HG02973 (cell line): ENCODE measurements around the gene GSDMA.
"Not testable (repeated sequence)": the region's sequence is repeated elsewhere in the genome, so short reads cannot be mapped to it uniquely, and the experiment has no call there.

Experiments used
- ATAC-seq: cut with Tn5 transposase; IDR thresholded peaks from one replicate; pipeline ENCODE4 v1.9.1; 2021; ENCODE audit warnings: moderate library complexity; ENCODE audit not compliant: unreplicated experiment

Gene GSDMA

DNA sequence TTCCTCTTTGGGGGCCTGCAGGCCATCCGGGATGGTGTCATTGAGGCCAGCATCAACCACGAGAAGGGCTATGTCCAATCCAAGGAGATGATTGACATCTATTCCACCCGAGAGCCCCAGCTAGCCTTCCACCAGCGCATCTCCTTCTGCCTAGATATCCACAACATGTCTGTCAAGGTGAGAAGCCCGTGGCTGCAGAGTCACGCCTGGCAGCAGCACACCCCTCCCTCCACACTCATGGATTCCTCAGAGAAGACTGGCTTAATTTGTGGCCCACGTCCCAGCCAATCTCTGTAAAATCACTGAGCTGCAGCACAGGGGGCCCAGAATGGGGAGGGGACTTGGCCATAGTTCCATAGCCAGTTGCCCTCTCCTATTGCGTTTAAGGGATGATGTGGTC lies 33.4 kb downstream of the GSDMA start:
- ATAC-seq = no peak

DNA sequence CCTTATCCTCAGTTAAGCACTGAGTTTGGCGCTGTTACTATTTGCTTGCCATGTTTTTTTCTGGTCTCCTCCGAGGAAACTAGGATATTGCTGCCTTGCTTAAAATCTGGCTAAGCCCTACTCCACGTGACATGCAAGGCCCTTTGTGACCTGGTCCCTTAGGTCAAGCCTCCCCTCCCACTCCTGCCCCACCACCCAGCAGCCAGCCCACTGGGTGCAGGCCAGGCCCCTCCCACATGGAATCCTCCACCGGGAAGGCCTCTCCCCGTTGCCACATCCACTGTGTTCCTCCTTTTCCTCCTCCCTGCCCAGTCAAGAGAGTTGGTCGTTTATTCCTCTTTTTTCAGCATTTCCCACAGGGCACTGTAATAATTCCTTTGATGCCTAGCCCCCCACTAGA lies 34.0 kb downstream of the GSDMA start:
- ATAC-seq = no peak

DNA sequence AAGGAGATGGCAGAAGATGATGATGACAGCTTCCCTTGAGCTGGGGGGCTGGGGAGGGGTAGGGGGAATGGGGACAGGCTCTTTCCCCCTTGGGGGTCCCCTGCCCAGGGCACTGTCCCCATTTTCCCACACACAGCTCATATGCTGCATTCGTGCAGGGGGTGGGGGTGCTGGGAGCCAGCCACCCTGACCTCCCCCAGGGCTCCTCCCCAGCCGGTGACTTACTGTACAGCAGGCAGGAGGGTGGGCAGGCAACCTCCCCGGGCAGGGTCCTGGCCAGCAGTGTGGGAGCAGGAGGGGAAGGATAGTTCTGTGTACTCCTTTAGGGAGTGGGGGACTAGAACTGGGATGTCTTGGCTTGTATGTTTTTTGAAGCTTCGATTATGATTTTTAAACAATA lies 34.7 kb downstream of the GSDMA start:
- no peak for ATAC-seq

DNA sequence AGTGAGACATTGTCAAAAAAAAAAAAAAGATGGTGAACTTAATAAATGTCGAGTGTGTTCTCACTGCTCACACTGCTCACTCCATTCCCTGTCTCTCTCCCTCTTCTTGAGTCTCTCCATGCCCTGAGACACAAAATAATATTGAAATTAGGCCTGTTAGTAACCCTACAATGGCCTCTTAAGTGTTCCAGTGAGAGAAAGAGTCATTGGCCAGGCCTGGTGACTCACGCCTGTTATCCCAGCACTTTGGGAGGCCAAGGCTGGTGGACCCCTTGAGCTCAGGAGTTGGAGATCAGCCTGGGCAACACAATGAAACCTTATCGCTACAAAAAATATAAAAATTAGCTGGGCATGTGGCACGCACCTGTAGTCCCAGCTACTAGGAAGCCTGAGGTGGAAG lies 36.3 kb downstream of the GSDMA start:
- ATAC-seq = no peak

DNA sequence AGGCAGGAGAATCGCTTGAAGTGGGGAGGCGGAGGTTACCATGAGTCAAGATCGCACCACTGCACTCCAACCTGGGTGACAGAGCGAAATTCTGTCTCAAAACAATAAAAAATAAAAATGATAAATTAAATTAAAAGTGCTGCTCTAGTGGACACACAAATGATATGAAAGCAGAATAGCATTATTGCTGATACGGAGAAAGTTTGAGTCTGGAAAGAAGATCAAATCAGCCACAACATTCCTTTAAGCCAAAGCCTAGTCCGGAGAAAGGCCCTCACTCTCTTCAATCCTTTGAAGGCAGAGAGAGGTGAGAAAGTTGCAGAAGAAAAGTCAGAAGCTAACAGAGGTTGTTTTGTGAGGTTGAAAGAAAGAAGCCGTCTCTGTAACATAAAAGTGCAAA lies 37.4 kb downstream of the GSDMA start:
- ATAC-seq = no peak

DNA sequence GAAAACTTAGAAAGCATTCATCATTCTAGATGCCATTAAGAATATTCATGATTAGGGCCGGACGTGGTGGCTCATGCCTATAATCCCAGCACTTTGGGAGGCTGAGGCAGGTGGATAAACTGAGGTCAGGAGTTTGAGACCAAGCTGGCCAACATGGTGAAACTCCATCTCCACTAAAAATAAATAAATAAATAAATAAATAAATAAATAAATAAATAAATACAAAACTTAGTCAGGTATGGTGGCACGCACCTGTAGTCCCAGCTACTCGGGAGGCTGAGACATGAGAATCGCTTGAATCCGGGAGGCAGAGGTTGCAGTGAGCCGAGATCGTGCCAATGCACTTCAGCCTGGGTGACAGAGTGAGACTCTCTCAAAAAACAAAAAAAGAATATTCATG lies 38.5 kb downstream of the GSDMA start:
- not testable (repeated sequence) for ATAC-seq

DNA sequence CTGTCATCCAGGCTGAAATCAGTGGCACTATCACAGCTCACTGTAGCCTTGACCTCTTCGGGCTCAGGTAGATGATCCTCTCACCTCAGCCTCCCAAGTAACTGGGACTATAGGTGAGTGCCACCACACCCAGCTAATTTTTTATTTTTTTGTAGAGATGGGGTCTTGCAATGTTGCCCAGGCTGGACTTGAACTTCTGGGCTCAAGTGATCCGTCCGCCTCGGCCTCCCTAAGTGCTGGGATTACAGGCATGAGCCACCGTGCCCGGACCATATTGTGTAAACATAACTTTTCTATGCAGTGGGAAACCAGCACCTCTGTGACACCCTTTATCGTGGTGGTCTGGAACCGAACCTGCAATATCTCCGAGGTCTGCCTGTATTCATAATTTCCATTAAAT lies 41.3 kb downstream of the GSDMA start:
- ATAC-seq = no peak

DNA sequence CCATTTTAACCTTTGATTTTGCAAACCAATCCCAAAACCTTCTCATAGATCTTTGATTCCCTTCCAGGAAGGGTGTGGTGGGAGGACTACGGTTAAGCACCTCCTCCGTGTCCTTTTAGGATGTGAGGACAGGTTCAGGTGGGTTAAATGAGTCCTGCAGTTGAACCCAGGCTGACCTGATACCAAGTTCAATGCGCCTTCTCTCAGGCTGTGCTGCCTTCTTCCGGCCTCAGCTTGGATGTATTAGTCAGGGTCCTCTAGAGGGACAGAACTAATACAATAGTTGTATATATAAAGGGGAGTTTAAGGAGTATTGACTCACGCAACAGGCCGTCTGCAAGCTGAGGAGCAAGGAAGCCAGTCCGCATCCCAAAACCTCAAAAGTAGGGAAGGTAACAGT lies 41.9 kb downstream of the GSDMA start:
- no peak for ATAC-seq

DNA sequence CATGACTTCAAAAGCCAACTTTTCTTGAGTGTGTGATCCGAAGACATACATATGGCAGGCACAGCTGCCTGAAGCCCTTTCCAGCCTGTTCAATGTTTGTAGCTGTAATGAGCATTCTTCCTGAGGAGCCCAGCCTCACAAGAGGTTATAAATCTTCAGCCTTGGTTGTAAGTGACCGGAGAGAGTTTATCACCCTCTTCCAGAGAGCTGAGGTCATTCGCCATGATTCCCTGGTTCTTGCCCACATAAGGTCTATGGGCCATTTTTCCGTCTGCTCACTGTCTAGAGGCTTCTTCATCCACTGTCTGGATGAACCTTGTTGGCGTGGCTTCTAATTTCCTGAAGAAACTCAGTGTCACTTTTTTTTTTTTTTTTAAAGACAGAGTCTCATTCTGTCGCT lies 42.7 kb downstream of the GSDMA start:
- no peak for ATAC-seq

DNA sequence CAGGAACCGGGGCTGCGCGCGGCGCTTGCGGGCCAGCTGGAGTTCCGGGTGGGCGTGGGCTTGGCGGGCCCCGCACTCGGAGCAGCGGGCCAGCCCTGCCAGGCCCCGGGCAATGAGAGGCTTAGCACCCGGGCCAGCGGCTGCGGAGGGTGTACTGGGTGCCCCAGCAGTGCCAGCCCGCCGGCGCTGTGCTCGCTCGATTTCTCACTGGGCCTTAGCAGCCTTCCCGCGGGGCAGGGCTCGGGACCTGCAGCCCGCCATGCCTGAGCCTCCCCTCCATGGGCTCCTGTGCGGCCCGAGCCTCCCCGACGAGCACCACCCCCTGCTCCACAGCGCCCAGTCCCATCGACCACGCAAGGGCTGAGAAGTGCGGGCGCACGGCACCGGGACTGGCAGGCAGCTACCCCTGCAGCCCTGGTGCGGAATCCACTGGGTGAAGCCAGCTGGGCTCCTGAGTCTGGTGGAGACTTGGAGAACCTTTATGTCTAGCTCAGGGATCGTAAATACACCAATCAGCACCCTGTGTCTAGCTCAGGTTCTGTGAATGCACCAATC lies 48.2 kb downstream of the GSDMA start:
- ATAC-seq = not testable (repeated sequence)

DNA sequence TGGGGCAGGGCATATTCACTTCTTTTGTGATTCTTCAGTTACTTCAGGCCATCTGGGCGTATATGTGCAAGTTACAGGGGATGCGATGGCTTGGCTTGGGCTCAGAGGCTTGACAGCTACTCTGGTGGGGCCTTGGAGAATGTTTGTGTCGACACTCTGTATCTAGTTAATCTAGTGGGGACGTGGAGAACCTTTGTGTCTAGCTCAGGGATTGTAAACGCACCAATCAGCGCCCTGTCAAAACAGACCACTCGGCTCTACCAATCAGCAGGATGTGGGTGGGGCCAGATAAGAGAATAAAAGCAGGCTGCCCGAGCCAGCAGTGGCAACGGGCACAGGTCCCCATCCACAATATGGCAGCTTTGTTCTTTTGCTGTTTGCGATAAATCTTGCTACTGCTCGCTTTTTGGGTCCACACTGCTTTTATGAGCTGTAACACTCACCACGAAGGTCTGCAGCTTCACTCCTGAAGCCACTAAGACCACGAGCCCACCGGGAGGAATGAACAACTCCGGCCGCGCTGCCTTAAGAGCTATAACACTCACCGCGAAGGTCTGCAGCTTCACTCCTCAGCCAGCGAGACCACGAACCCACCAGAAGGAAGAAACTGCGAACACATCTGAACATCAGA lies 49.3 kb downstream of the GSDMA start:
- not testable (repeated sequence) for ATAC-seq

DNA sequence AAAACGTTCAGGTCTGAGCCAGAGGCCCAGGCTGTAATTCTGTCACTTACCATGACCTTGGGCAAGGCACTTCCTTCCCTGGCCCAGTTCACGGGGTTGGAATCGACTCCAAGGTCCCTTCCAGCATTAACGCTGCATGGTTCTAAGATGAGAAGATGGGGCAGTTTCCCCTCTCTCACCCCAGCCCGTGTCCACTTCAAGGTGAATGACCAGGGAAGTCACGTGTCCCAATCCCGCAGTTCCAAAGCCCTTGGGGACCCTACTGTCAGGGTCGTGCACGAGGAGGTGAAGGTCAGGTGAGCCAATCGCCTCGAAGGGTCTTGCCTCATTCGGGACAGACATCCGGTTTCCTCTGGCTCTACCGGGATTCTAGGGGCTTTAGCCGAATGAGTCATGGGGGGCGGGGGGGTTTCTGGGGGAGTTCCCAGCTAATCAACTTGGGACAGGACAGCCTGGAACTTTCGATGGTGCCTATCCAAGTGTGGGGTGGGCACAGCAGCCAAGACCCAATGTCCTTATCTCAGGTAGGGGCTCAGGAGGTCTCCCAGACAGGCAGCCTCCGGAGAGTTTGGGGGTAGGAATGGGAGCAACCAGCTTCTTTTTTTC lies 51.7 kb downstream of the GSDMA start:
- no peak for ATAC-seq

DNA sequence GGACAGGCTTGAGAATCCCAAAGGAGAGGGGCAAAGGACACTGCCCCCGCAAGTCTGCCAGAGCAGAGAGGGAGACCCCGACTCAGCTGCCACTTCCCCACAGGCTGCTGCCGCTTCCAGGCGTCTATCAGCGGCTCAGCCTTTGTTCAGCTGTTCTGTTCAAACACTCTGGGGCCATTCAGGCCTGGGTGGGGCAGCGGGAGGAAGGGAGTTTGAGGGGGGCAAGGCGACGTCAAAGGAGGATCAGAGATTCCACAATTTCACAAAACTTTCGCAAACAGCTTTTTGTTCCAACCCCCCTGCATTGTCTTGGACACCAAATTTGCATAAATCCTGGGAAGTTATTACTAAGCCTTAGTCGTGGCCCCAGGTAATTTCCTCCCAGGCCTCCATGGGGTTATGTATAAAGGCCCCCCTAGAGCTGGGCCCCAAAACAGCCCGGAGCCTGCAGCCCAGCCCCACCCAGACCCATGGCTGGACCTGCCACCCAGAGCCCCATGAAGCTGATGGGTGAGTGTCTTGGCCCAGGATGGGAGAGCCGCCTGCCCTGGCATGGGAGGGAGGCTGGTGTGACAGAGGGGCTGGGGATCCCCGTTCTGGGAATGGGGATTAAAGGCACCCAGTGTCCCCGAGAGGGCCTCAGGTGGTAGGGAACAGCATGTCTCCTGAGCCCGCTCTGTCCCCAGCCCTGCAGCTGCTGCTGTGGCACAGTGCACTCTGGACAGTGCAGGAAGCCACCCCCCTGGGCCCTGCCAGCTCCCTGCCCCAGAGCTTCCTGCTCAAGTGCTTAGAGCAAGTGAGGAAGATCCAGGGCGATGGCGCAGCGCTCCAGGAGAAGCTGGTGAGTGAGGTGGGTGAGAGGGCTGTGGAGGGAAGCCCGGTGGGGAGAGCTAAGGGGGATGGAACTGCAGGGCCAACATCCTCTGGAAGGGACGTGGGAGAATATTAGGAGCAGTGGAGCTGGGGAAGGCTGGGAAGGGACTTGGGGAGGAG lies 52.5 kb downstream of the GSDMA start, which contains the start of gene CSF3:
Gene CSF3, plus strand, starts transcription at position 436 of the 993 bp plus-strand sequence. Its CDS starts 35 bp downstream, at position 471.
- ATAC-seq = no peak

DNA sequence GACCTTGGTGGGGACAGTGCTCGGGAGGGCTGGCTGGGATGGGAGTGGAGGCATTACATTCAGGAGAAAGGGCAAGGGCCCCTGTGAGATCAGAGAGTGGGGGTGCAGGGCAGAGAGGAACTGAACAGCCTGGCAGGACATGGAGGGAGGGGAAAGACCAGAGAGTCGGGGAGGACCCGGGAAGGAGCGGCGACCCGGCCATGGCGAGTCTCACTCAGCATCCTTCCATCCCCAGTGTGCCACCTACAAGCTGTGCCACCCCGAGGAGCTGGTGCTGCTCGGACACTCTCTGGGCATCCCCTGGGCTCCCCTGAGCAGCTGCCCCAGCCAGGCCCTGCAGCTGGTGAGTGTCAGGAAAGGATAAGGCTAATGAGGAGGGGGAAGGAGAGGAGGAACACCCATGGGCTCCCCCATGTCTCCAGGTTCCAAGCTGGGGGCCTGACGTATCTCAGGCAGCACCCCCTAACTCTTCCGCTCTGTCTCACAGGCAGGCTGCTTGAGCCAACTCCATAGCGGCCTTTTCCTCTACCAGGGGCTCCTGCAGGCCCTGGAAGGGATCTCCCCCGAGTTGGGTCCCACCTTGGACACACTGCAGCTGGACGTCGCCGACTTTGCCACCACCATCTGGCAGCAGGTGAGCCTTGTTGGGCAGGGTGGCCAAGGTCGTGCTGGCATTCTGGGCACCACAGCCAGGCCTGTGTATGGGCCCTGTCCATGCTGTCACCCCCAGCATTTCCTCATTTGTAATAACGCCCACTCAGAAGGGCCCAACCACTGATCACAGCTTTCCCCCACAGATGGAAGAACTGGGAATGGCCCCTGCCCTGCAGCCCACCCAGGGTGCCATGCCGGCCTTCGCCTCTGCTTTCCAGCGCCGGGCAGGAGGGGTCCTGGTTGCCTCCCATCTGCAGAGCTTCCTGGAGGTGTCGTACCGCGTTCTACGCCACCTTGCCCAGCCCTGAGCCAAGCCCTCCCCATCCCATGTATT lies 53.5 kb downstream of the GSDMA start:
- ATAC-seq = no peak

DNA sequence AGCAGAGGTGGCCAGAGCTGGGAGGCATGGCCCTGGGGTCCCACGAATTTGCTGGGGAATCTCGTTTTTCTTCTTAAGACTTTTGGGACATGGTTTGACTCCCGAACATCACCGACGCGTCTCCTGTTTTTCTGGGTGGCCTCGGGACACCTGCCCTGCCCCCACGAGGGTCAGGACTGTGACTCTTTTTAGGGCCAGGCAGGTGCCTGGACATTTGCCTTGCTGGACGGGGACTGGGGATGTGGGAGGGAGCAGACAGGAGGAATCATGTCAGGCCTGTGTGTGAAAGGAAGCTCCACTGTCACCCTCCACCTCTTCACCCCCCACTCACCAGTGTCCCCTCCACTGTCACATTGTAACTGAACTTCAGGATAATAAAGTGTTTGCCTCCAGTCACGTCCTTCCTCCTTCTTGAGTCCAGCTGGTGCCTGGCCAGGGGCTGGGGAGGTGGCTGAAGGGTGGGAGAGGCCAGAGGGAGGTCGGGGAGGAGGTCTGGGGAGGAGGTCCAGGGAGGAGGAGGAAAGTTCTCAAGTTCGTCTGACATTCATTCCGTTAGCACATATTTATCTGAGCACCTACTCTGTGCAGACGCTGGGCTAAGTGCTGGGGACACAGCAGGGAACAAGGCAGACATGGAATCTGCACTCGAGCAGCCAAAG lies 54.7 kb downstream of the GSDMA start:
- no peak for ATAC-seq

DNA sequence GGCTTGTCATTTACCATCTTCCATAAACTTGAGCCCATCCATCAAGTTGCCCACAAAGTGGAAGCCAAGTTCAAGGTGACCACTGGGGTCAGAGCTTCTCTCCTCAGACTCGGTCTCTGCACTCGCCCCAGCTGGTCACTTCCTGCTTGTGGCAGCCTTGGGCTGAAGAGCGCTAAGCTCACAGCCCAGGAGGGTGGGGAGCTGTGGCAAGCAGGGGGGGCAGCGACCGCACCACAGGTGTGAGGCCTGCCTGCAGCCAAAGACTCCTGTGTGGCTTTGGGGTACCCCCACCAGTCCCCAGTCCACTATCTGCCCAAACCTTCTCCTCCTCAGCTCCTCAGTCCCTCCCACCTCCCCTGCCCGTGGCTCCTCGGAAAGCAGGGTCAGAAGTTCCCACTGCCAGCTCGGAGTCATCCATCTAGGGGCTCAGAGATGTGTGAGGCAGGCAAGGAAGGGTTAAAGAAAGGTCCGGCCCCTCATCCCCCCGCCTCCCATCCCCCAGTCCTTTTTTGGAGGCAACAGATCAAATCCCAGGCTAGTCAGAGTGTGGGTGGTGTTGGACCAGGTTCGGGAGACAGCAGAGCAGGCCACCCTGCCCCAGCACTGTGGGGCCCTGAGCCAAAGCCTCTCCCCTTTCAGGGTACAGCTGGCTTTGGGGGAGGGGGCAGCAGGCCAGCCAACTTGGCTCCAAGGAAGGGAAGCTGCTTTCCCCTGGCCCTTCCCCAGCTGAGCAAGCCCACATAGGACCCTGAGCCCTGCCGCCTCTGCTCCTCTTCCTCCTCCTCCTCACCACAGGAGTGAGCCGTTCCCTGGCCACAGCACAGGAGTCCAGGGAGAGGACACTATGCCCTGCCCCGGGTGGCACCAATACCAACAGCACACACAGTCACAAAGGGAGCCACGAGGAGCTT lies 55.7 kb downstream of the GSDMA start:
- no peak for ATAC-seq

DNA sequence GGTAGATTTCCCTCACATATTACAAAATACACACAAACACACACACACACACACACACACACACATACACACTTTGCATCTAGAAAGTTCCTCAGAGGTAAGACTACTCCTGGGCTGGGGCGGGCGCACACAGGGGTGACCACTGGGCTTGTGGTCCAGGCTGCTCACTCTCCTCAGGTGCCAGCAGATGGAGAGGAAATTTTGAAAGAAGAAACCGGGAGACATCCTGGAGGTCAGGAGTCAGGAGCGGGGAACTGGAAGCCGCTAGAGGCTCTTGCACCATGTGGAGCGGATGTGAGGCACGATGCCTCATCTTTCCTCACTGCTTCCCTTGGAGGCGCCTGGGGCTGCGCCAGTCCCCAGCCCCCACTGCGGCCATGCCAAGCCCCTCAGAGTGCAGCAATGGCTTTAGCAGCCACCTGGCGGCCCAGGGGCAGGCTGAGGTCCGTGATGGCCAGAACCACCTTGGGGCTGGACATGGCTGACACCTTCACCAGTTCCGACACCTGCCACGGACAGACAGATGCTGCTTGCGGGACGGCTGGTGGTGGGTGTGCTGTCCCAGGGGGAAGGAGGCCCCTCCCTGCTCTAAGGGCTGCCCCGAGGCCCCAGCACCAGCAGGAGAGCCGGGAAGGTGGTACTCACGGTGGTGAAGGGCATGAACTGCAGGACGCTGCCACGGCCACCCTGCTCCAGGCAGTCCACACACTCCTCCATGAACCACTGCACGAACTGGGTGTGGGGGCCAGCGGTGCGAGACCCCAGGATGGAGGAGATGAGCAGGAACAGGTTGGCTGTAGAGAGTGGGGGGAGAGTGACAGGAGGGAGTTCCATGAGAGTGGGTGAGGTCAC lies 56.6 kb downstream of the GSDMA start:
- no peak for ATAC-seq

DNA sequence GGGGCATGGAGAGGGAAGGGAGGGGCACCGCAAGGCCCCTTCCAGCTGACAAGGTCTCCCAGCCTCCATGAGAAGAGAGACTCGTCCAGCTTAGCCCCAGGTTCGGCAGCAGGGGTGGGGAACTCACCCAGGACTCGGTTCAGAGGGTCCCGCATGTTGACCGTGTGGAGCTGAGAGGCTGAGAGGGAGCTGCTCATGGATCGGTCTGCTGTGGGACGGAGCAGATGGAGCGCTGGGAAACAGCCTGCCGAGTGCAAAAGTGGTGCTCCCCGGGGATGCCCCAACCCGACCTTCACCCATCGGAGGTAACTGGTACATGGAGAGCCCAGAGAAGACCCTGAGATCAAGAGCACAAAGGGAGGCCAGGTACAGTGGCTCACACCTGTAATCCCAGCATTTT lies 57.3 kb downstream of the GSDMA start:
- no peak for ATAC-seq
